Osteoblast (primary cell): ENCODE measurements around the gene SNTG2. TPM values are rescaled to one million over a fixed set of nuclear protein-coding genes. Genes with fewer than 3 reads are reported as not detected.

ENCODE experiments used
- DNase-seq: peaks from one replicate; pipeline ENCODE4 v3.0.0; 2011; ENCODE audit warnings: low spot score, mixed read lengths; ENCODE audit not compliant: insufficient read length; ENCODE audit errors: missing footprints
- H2AFZ ChIP-seq: 2 replicates; pipeline ENCODE4 v1.6.0; 2011; ENCODE audit warnings: mild to moderate bottlenecking, low read length
- H3K27ac ChIP-seq: 2 replicates; pipeline ENCODE4 v1.5.1; 2011; ENCODE audit warnings: mild to moderate bottlenecking, low read depth, low read length, moderate library complexity
- H3K27me3 ChIP-seq: 2 replicates; pipeline ENCODE4 v1.6.0; 2012; ENCODE audit warnings: mild to moderate bottlenecking, control low read depth, inconsistent platforms, low read length, moderate library complexity; ENCODE audit not compliant: insufficient read depth
- H3K36me3 ChIP-seq: 2 replicates; pipeline ENCODE4 v1.5.1; 2011; ENCODE audit warnings: mild to moderate bottlenecking, low read length, control low read depth, moderate library complexity; ENCODE audit not compliant: insufficient read depth
- H3K4me1 ChIP-seq: 2 replicates; pipeline ENCODE4 v1.5.1; 2011; ENCODE audit warnings: mild to moderate bottlenecking, low read length, control low read depth, moderate library complexity; ENCODE audit not compliant: insufficient read depth
- H3K4me2 ChIP-seq: 2 replicates; pipeline ENCODE4 v1.6.0; 2011; ENCODE audit warnings: mild to moderate bottlenecking, low read length; ENCODE audit not compliant: insufficient read depth
- H3K4me3 ChIP-seq: fragments of 200-600 bp; sonication (generic); 3 replicates; pipeline ENCODE4 v1.5.1; 2012; ENCODE audit warnings: mild to moderate bottlenecking, low read length, inconsistent platforms; ENCODE audit not compliant: insufficient read depth
- H3K79me2 ChIP-seq: 2 replicates; pipeline ENCODE4 v1.6.0; 2012; ENCODE audit warnings: mild to moderate bottlenecking, low read length, control low read depth, inconsistent platforms; ENCODE audit not compliant: insufficient read depth
- H3K9me3 ChIP-seq: 2 replicates; pipeline ENCODE4 v1.5.1; 2011; ENCODE audit warnings: low read depth, low read length, control low read depth
- H4K20me1 ChIP-seq: 2 replicates; pipeline ENCODE4 v1.6.0; 2012; ENCODE audit warnings: mild to moderate bottlenecking, low read length, control low read depth; ENCODE audit not compliant: insufficient read depth
- total RNA-seq: library from RNA; depleted of rRNA; stranded (reverse); fragments of >200 nt; gene quantifications from 2 replicates; pipeline ENCODE4 v1.2.3, GENCODE V29; 2012
- TF ChIP-seq, protein P1 (sequence below): IDR thresholded peaks from 2 replicates; pipeline ENCODE4 v1.5.1; 2011; ENCODE audit warnings: mild to moderate bottlenecking, low read depth, low read length, moderate library complexity; ENCODE audit errors: extremely low read depth

SNTG2 gene
- total RNA-seq, 1 donor: 1.4 TPM

- Histone ChIP-seq H3K36me3 (no peaks in the 10 kb centered on the region), H2AFZ (peak overlapping the region; percentile 48), H3K27me3 (no peaks in the 10 kb centered on the region), H3K4me3 (peak overlapping the region; percentile 33), H4K20me1 (no peaks in the 10 kb centered on the region), H3K27ac (peak overlapping the region; percentile 47), H3K4me2 (peak overlapping the region; percentile 47), H3K79me2 (no peaks in the 10 kb centered on the region), H3K9me3 (no peaks in the 10 kb centered on the region), H3K4me1 (peaks cover 13% of the 10 kb centered on the region)
- no peak for DNase-seq
- TF ChIP-seq, protein P1, sequence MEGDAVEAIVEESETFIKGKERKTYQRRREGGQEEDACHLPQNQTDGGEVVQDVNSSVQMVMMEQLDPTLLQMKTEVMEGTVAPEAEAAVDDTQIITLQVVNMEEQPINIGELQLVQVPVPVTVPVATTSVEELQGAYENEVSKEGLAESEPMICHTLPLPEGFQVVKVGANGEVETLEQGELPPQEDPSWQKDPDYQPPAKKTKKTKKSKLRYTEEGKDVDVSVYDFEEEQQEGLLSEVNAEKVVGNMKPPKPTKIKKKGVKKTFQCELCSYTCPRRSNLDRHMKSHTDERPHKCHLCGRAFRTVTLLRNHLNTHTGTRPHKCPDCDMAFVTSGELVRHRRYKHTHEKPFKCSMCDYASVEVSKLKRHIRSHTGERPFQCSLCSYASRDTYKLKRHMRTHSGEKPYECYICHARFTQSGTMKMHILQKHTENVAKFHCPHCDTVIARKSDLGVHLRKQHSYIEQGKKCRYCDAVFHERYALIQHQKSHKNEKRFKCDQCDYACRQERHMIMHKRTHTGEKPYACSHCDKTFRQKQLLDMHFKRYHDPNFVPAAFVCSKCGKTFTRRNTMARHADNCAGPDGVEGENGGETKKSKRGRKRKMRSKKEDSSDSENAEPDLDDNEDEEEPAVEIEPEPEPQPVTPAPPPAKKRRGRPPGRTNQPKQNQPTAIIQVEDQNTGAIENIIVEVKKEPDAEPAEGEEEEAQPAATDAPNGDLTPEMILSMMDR: no peak
These were observed 11.1 kb downstream of the SNTG2 start for GRCh38 chr2:961786-962185.

DNA sequence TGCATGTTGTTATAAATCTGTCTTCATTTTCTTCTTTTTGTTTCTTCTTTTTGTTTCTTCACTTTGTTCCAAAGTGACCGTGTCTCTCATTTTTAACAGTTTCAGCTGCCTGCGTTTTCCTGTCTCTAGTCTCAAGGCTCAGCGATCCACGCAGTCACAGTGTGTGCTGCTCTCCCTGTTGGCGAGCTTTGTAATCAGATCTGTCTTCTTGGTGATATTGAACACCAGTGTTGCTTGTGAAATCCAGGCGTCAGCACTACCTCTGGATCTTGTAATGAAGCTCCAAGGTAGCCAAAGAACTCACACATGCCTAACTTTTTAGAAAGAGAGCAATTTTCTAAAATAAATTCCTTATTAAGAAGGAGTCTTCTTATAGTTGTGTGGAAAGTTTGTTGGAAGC is 13.2 kb downstream of the SNTG2 start:
- Histone ChIP-seq H3K4me1 (peaks cover 13% of the 10 kb centered on the region), H3K9me3 (no peaks in the 10 kb centered on the region), H3K79me2 (no peaks in the 10 kb centered on the region), H3K36me3 (no peaks in the 10 kb centered on the region), H2AFZ (no peak overlapping the region), H3K27ac (no peak overlapping the region), H3K4me3 (no peak overlapping the region), H3K4me2 (no peak overlapping the region), H3K27me3 (no peaks in the 10 kb centered on the region), H4K20me1 (no peaks in the 10 kb centered on the region)
- DNase-seq: peak; percentile 27
- TF ChIP-seq, protein P1: no peak

DNA sequence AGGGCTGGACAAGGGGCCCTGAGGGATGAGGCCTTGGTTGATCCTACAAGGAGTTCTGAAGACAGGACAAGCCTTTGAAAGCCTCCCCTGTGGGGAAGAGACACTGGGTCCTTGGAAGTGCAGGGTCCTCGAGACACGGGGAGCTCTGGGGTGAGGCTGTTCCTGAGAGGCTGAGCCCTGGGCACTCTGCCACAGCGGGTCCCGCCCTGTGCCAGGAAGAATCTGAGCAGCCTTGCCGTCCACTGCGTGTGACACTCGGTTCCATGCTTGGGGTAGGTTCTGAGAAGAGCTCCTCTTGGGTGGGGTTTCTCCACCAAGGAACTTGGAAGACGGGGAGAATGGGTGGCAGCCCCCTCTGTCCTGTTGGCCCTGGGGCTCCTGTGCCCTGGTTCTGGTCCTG is 13.9 kb downstream of the SNTG2 start:
- TF ChIP-seq, protein P1: no peak
- no peaks in the 10 kb centered on the region for H4K20me1 ChIP-seq

DNA sequence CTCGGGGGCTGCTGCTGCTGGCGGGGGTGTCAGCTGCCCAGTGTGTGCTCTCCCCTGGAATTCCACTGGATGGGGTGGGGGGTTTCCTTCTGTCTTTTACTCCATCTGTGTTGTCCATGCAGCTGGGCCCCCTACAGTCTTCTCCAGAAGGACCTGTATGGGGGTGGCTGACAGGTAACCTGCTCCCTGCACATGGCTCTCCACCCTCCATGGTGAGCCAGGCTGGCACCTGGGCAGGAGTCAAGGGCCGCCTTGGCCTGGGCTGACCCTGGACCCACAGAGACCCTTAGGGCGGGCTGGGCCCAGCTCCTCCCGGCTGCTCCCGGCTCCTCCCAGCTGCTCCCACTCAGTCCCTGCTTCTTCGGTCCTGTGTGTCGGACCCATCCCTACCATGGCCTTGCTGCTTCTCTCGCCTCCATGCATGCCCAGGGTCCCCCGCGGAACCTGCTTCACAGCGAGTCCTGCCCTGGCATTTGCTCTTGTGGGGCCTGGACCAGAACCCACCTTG is 15.0 kb downstream of the SNTG2 start:
- TF ChIP-seq, protein P1: no peak
- Histone ChIP-seq H3K4me2 (no peak overlapping the region), H3K27ac (no peak overlapping the region), H4K20me1 (no peaks in the 10 kb centered on the region), H3K9me3 (no peaks in the 10 kb centered on the region), H2AFZ (no peak overlapping the region), H3K27me3 (no peaks in the 10 kb centered on the region), H3K4me1 (peaks cover 11% of the 10 kb centered on the region), H3K79me2 (no peaks in the 10 kb centered on the region), H3K36me3 (no peaks in the 10 kb centered on the region), H3K4me3 (no peak overlapping the region)
- peak; percentile 35 for DNase-seq

More for the DNA sequence above, 13.9 kb downstream of the SNTG2 start:
- Histone ChIP-seq H3K79me2 (no peaks in the 10 kb centered on the region), H3K36me3 (no peaks in the 10 kb centered on the region), H3K4me2 (no peak overlapping the region), H2AFZ (no peak overlapping the region), H3K4me1 (peaks cover 13% of the 10 kb centered on the region), H3K27me3 (no peaks in the 10 kb centered on the region), H3K9me3 (no peaks in the 10 kb centered on the region), H3K4me3 (no peak overlapping the region), H3K27ac (no peak overlapping the region)
- DNase-seq: peak; percentile 22
